Fibroblast of lung (primary cell): ENCODE measurements around the gene GTSF1L. TPM values are rescaled to one million over a fixed set of nuclear protein-coding genes. Genes with fewer than 3 reads are reported as not detected.
A peak's percentile ranks its signal among the peaks of the same experiment; 100 is the strongest.

Source experiments
- DNase-seq, 2 donors: peaks; one replicate each; pipeline versions ENCODE4 v3.0.0 to v3.0.0-alpha.2; 2010; ENCODE audit warnings: low read depth in 2 of 2
- H2AFZ ChIP-seq: 2 replicates; pipeline ENCODE4 v1.5.1; 2012; ENCODE audit warnings: low read length, control low read depth, inconsistent platforms
- H3K27ac ChIP-seq: 2 replicates; pipeline ENCODE4 v1.5.1; 2011; ENCODE audit warnings: low read length, control low read depth; ENCODE audit not compliant: insufficient read depth
- H3K27me3 ChIP-seq: 2 replicates; pipeline ENCODE4 v1.5.1; 2011; ENCODE audit warnings: mild to moderate bottlenecking, low read length; ENCODE audit not compliant: control insufficient read depth, insufficient read depth
- H3K36me3 ChIP-seq: 2 replicates; pipeline ENCODE4 v1.5.1; 2011; ENCODE audit warnings: low read length; ENCODE audit not compliant: control insufficient read depth, insufficient read depth
- H3K4me1 ChIP-seq: 2 replicates; pipeline ENCODE4 v1.5.1; 2011; ENCODE audit warnings: low read length; ENCODE audit not compliant: control insufficient read depth, insufficient read depth; ENCODE audit errors: extremely low read depth
- H3K4me2 ChIP-seq: 2 replicates; pipeline ENCODE4 v1.5.1; 2011; ENCODE audit warnings: low read length, control low read depth; ENCODE audit not compliant: insufficient read depth; ENCODE audit errors: extremely low read depth
- H3K4me3 ChIP-seq, 4 experiments: fragments of 200-600 bp in 1 of 4; sonication (generic) in 1 of 4; replicated peaks in 1 of 4; 2 replicates each; pipeline ENCODE4 v1.5.1; 2011 to 2016; ENCODE audit warnings: low read length in 4 of 4, low read depth in 3 of 4, mild to moderate bottlenecking in 3 of 4, control low read depth in 2 of 4, inconsistent platforms in 1 of 4, mixed read lengths in 1 of 4; ENCODE audit not compliant: insufficient read depth in 1 of 4; ENCODE audit errors: control extremely low read depth in 1 of 4
- H3K79me2 ChIP-seq: 2 replicates; pipeline ENCODE4 v1.5.1; 2012; ENCODE audit warnings: mild to moderate bottlenecking, low read length, inconsistent platforms; ENCODE audit not compliant: control insufficient read depth, insufficient read depth
- H3K9ac ChIP-seq: 2 replicates; pipeline ENCODE4 v1.5.1; 2011; ENCODE audit warnings: mild to moderate bottlenecking, low read length, control low read depth; ENCODE audit not compliant: insufficient read depth
- H3K9me3 ChIP-seq: 2 replicates; pipeline ENCODE4 v1.5.1; 2012; ENCODE audit warnings: low read depth, low read length; ENCODE audit not compliant: control insufficient read depth, insufficient read depth
- H4K20me1 ChIP-seq: 2 replicates; pipeline ENCODE4 v1.5.1; 2011; ENCODE audit warnings: low read length; ENCODE audit not compliant: control insufficient read depth, insufficient read depth; ENCODE audit errors: extremely low read depth
- CTCF ChIP-seq, 2 donors: IDR thresholded peaks in 1 of 2; conservative IDR thresholded peaks in 1 of 2; 1 replicate in 1 of 2; 2 replicates in 1 of 2; pipeline ENCODE4 v1.5.1; 2011 to 2012; ENCODE audit warnings: low read length in 2 of 2, control low read depth in 1 of 2, inconsistent platforms in 1 of 2, low read depth in 1 of 2, mild to moderate bottlenecking in 1 of 2
- EZH2 ChIP-seq: IDR thresholded peaks from 2 replicates; pipeline ENCODE4 v1.5.1; 2012; ENCODE audit warnings: low read length, control low read depth, mild to moderate bottlenecking; ENCODE audit errors: missing control alignments
- polyA plus RNA-seq, 2 donors: library from polyadenylated mRNA; depleted of rRNA in 1 of 2; stranded (reverse) in 1 of 2; unstranded in 1 of 2; fragments of >200 nt; gene quantifications; 2 replicates each; pipeline ENCODE4 v1.2.1, GENCODE V29; 2011 to 2012; ENCODE audit warnings: missing spikeins in 1 of 2
- total RNA-seq: library from RNA; depleted of rRNA; stranded (reverse); fragments of >200 nt; gene quantifications from 2 replicates; pipeline ENCODE4 v1.2.1, GENCODE V29; 2014

Gene GTSF1L
- total and polyA plus RNA-seq, 2 donors (not counting 1 experiment from before 2014, with no cell fraction given): not detected

- Histone ChIP-seq H3K27me3 (peaks cover 3% of the 10 kb centered on the region), H3K4me3 (no peak overlapping the region), H3K9ac (no peak overlapping the region), H3K27ac (no peak overlapping the region), H2AFZ (no peak overlapping the region), H3K4me1 (peaks cover 13% of the 10 kb centered on the region), H3K36me3 (no peaks in the 10 kb centered on the region), H3K4me2 (no peak overlapping the region), H3K9me3 (no peaks in the 10 kb centered on the region), H4K20me1 (no peaks in the 10 kb centered on the region), H3K79me2 (no peaks in the 10 kb centered on the region)
- peak in 1 of 2 donors; percentile 51 for DNase-seq
- TF ChIP-seq CTCF (conservative IDR thresholded peaks at IDR 0.05 in 1 of 2, IDR thresholded peaks at IDR 0.05 in 1 of 2; ENCODE audit: low read depth in 1 of 2, low read length in 2 of 2) (no peak), EZH2 (no peak)
These were observed 21.5 kb upstream of the GTSF1L start for GRCh38 chr20:43748274-43748673.

DNA sequence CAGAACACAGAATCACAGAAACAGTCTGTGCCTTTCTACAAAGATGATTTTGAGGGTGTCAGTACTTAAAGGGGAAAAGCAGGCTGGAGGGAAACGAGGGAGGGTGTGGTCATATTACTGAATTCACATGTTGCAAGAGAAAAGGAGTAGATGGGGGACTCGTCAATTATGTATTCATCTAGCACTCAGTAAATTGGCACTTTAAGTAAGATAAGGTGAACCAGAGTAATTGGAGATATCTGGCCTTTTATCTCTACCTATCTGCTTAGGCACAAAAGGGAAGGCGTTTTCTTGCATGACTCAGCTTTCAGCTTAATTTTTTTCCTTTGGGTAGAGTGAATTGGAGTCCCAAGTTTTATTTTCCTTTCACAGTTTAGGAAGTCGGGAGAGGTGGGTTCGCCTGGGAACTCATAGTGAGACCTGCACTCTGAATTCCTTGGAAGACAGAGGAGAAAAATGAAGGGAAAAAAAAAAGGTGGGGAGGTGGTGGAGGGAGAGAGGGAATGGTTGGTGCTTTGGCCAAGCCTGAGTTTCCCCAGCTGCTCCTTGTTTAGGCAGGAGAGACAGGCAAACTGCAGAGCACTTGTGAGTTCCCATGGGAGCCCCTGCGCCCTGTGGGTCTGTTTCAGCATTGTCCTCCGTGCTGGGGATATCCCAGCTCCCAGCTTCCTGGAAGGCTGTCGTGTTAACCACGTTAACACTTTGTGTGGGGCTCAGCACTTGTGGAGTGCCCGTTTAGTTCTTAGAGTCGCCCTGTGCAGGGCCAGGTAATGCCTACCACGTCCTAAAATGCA, 19.7 kb upstream of the GTSF1L start:
- Histone ChIP-seq H4K20me1 (no peaks in the 10 kb centered on the region), H3K79me2 (no peaks in the 10 kb centered on the region), H3K4me3 (no peak overlapping the region), H3K9me3 (no peaks in the 10 kb centered on the region), H3K36me3 (no peaks in the 10 kb centered on the region), H3K4me1 (peaks cover 3% of the 10 kb centered on the region), H3K27me3 (peaks cover 5% of the 10 kb centered on the region), H2AFZ (no peak overlapping the region), H3K4me2 (no peak overlapping the region), H3K9ac (no peak overlapping the region), H3K27ac (no peak overlapping the region)
- DNase-seq: no peak
- TF ChIP-seq EZH2 (no peak), CTCF (conservative IDR thresholded peaks at IDR 0.05 in 1 of 2, IDR thresholded peaks at IDR 0.05 in 1 of 2; ENCODE audit: low read depth in 1 of 2, low read length in 2 of 2) (no peak)

- H3K4me2 ChIP-seq: no peak overlapping the region
- H4K20me1 ChIP-seq: no peaks in the 10 kb centered on the region
- H3K4me3 ChIP-seq: no peak overlapping the region
- H3K4me1 ChIP-seq: no peaks in the 10 kb centered on the region
- no peaks in the 10 kb centered on the region for H3K79me2 ChIP-seq
- H3K27ac ChIP-seq: no peak overlapping the region
- DNase-seq: no peak
- H3K9me3 ChIP-seq: no peaks in the 10 kb centered on the region
- TF ChIP-seq CTCF (conservative IDR thresholded peaks at IDR 0.05 in 1 of 2, IDR thresholded peaks at IDR 0.05 in 1 of 2; ENCODE audit: low read depth in 1 of 2, low read length in 2 of 2): no peak
- no peak for TF ChIP-seq EZH2
- no peaks in the 10 kb centered on the region for H3K36me3 ChIP-seq
- H3K27me3 ChIP-seq: peaks cover 5% of the 10 kb centered on the region
- no peak overlapping the region for H3K9ac ChIP-seq
- no peak overlapping the region for H2AFZ ChIP-seq
These were observed 18.3 kb upstream of the GTSF1L start for GRCh38 chr20:43744966-43745730.
